ENCODE data around the gene GRXCR1.

The GRXCR1 gene

GRCh38 chr4:42855779-42856178, 36.7 kb upstream of the GRXCR1 start:
- Histone ChIP-seq H3K27ac (ENCODE audit: low read length) (no peak overlapping the region), H3K9me3 (ENCODE audit: insufficient read depth, low read length) (no peaks in the 10 kb centered on the region), H3K36me3 (replicated peaks; ENCODE audit: low read depth, low read length) (no peaks in the 10 kb centered on the region), H3K4me2 (ENCODE audit: low read length) (no peak overlapping the region), H3K4me1 (ENCODE audit: low read length) (no peaks in the 10 kb centered on the region), H4K20me1 (ENCODE audit: insufficient read depth, low read length) (no peaks in the 10 kb centered on the region), H3K27me3 (ENCODE audit: low read depth, low read length) (no peaks in the 10 kb centered on the region), H3K9ac (ENCODE audit: low read length) (no peak overlapping the region), H2AFZ (ENCODE audit: low read depth, low read length) (no peak overlapping the region), H3K4me3 (ENCODE audit: low read length) (no peak overlapping the region), H3K79me2 (ENCODE audit: low read length) (no peaks in the 10 kb centered on the region)
- TF ChIP-seq EZH2phosphoT487 (IDR thresholded peaks at IDR 0.05; ENCODE audit: low read depth) (no peak), CTCF (IDR thresholded peaks at IDR 0.05; ENCODE audit: low read depth, low read length) (no peak)

DNA sequence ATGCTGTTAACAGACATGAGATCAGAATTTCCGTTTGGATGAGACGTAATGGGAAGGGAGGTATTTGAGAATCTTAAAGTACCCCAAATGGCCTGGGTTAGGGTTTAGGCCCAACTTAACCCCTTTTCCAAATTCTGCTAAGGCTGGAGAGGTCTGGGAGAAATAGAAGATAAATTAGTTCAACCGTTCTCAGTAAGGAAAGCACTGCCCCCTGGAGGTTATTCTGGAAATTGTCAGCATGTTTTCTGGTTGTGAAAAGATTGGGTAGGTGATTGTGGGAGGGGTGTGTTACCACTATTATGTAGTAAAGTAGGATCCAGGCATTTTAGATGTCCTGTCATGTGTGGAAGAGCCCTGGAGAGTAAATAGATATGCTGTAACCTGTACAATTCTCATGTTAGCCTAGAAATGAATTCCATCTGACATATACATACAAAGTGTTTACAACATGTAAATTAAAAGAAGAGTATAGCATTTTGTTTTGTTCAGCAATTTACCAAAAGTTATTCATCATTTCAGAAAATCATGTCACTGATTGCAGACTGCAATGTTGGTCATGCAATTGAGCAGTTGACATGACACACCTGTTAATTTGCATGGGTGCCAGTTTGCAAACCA, 26.8 kb upstream of the GRXCR1 start:
- Histone ChIP-seq H2AFZ (ENCODE audit: low read depth, low read length) (no peak overlapping the region), H3K9ac (ENCODE audit: low read length) (no peak overlapping the region), H3K4me2 (ENCODE audit: low read length) (peak overlapping the region; percentile 24; the same call in 1 of the 2 replicates), H3K4me1 (ENCODE audit: low read length) (no peaks in the 10 kb centered on the region), H3K9me3 (ENCODE audit: insufficient read depth, low read length) (no peaks in the 10 kb centered on the region), H3K27me3 (ENCODE audit: low read depth, low read length) (peaks cover 22% of the 10 kb centered on the region; the same call in 1 of the 2 replicates), H3K79me2 (ENCODE audit: low read length) (no peaks in the 10 kb centered on the region), H3K36me3 (replicated peaks; ENCODE audit: low read depth, low read length) (no peaks in the 10 kb centered on the region), H4K20me1 (ENCODE audit: insufficient read depth, low read length) (no peaks in the 10 kb centered on the region), H3K27ac (ENCODE audit: low read length) (no peak overlapping the region), H3K4me3 (ENCODE audit: low read length) (no peak overlapping the region)
- TF ChIP-seq EZH2phosphoT487 (IDR thresholded peaks at IDR 0.05; ENCODE audit: low read depth) (no peak), CTCF (IDR thresholded peaks at IDR 0.05; ENCODE audit: low read depth, low read length) (peak; percentile 79)

GRCh38 chr4:42871261-42871660, 21.3 kb upstream of the GRXCR1 start:
- Histone ChIP-seq H3K4me1 (ENCODE audit: low read length) (no peaks in the 10 kb centered on the region), H3K27me3 (ENCODE audit: low read depth, low read length) (peaks cover 36% of the 10 kb centered on the region; the same call in 1 of the 2 replicates), H2AFZ (ENCODE audit: low read depth, low read length) (0 out of 2 replicates have a peak overlapping the region, but pooled peaks have one; percentile 46), H3K9me3 (ENCODE audit: insufficient read depth, low read length) (no peaks in the 10 kb centered on the region), H3K4me2 (ENCODE audit: low read length) (no peak overlapping the region), H3K79me2 (ENCODE audit: low read length) (no peaks in the 10 kb centered on the region), H3K9ac (ENCODE audit: low read length) (no peak overlapping the region), H3K27ac (ENCODE audit: low read length) (no peak overlapping the region), H3K36me3 (replicated peaks; ENCODE audit: low read depth, low read length) (no peaks in the 10 kb centered on the region), H3K4me3 (ENCODE audit: low read length) (no peak overlapping the region), H4K20me1 (ENCODE audit: insufficient read depth, low read length) (no peaks in the 10 kb centered on the region)
- no peak for TF ChIP-seq EZH2phosphoT487 (IDR thresholded peaks at IDR 0.05; ENCODE audit: low read depth)

- no peak overlapping the region for H3K4me2 ChIP-seq (ENCODE audit: low read length)
- H2AFZ ChIP-seq (ENCODE audit: low read depth, low read length), result 0 out of 2 replicates have a peak overlapping the region, but pooled peaks have one; percentile 46
- no peaks in the 10 kb centered on the region for H3K4me1 ChIP-seq (ENCODE audit: low read length)
- TF ChIP-seq CTCF (IDR thresholded peaks at IDR 0.05; ENCODE audit: low read depth, low read length) (no peak), EZH2phosphoT487 (IDR thresholded peaks at IDR 0.05; ENCODE audit: low read depth) (no peak)
- H3K27ac ChIP-seq (ENCODE audit: low read length), result no peak overlapping the region
- H3K79me2 ChIP-seq (ENCODE audit: low read length), result no peaks in the 10 kb centered on the region
- H4K20me1 ChIP-seq (ENCODE audit: insufficient read depth, low read length), result no peaks in the 10 kb centered on the region
- H3K27me3 ChIP-seq (ENCODE audit: low read depth, low read length), result peaks cover 40% of the 10 kb centered on the region
- no peak overlapping the region for H3K4me3 ChIP-seq (ENCODE audit: low read length)
- H3K9me3 ChIP-seq (ENCODE audit: insufficient read depth, low read length), result no peaks in the 10 kb centered on the region
- no peaks in the 10 kb centered on the region for H3K36me3 ChIP-seq (replicated peaks; ENCODE audit: low read depth, low read length)
- H3K9ac ChIP-seq (ENCODE audit: low read length), result no peak overlapping the region
Measured at GRCh38 chr4:42871671-42872290, 20.7 kb upstream of the GRXCR1 start.
